CD4-positive, alpha-beta T cell (primary cell): ENCODE data around the gene C1QTNF9B. TPM values are rescaled to one million over a fixed set of nuclear protein-coding genes. Genes with fewer than 3 reads are reported as not detected.
"Not testable (repeated sequence)": the region's sequence is repeated elsewhere in the genome, so short reads cannot be mapped to it uniquely, and the experiment has no call there.

ENCODE experiments used
- ATAC-seq: fragments of 200-7000 bp; cut with Tn5 transposase; one replicate; pipeline ENCODE4 v1.10.0; 2022; ENCODE audit warnings: mild to moderate bottlenecking; ENCODE audit not compliant: poor library complexity
- CTCF ChIA-PET: fragments of 350-600 bp; sonication (Branson Sonifier 250); formaldehyde crosslinking; loops from one replicate; lab custom pipeline; 2021; ENCODE audit warnings: antibody characterized with exemption, inconsistent platforms; lab: Charles Lee
- POLR2A ChIA-PET: fragments of 350-600 bp; sonication (Branson Sonifier 250); formaldehyde crosslinking; loops from one replicate; lab custom pipeline; 2021; ENCODE audit warnings: antibody characterized with exemption, inconsistent platforms; lab: Charles Lee
- DNase-seq, 14 experiments: peaks; one replicate each; pipeline ENCODE4 v3.0.0-alpha.2; 2013 to 2020; ENCODE audit warnings: mixed read lengths in 2 of 14
- H3K27ac ChIP-seq, 2 donors: one replicate each; pipeline versions ENCODE4 v1.5.1 to v1.7.0; 2013; ENCODE audit warnings: low read length in 2 of 2, low read depth in 1 of 2, mild to moderate bottlenecking in 1 of 2
- H3K27me3 ChIP-seq, 2 experiments: 1 replicate in 1 of 2; 2 replicates in 1 of 2; pipeline versions ENCODE4 v1.6.1 to v1.7.0; 2013; ENCODE audit warnings: low read length in 2 of 2, control low read depth in 1 of 2, mild to moderate bottlenecking in 1 of 2, moderate library complexity in 1 of 2; ENCODE audit not compliant: insufficient read depth in 2 of 2, control insufficient read depth in 1 of 2
- H3K36me3 ChIP-seq: one replicate; pipeline ENCODE4 v1.6.1; 2013; ENCODE audit warnings: low read length, control low read depth; ENCODE audit not compliant: insufficient read depth
- H3K4me1 ChIP-seq: one replicate; pipeline ENCODE4 v1.6.1; 2013; ENCODE audit warnings: low read length, control low read depth; ENCODE audit not compliant: insufficient read depth
- H3K4me3 ChIP-seq: one replicate; pipeline ENCODE4 v1.5.1; 2013; ENCODE audit warnings: mild to moderate bottlenecking, low read length, moderate library complexity
- H3K9me3 ChIP-seq, 2 experiments: 1 replicate in 1 of 2; 2 replicates in 1 of 2; pipeline versions ENCODE4 v1.6.1 to v1.7.0; 2013; ENCODE audit warnings: low read length in 2 of 2, mild to moderate bottlenecking in 2 of 2, control low read depth in 1 of 2, moderate library complexity in 1 of 2; ENCODE audit not compliant: control insufficient read depth in 1 of 2, insufficient read depth in 1 of 2
- H3K27ac Mint-ChIP-seq: one replicate; pipeline ENCODE4 v1.8.0; 2020; ENCODE audit warnings: mixed read lengths
- H3K27me3 Mint-ChIP-seq: one replicate; pipeline ENCODE4 v1.8.0; 2021; ENCODE audit warnings: mixed read lengths
- H3K36me3 Mint-ChIP-seq: one replicate; pipeline ENCODE4 v1.8.0; 2021; ENCODE audit warnings: low read depth, mixed read lengths
- H3K4me1 Mint-ChIP-seq: one replicate; pipeline ENCODE4 v1.8.0; 2021; ENCODE audit warnings: low read depth, mixed read lengths
- H3K4me3 Mint-ChIP-seq: one replicate; pipeline ENCODE4 v1.8.0; 2020; ENCODE audit warnings: mild to moderate bottlenecking, mixed read lengths
- H3K9me3 Mint-ChIP-seq: one replicate; pipeline ENCODE4 v1.8.0; 2020; ENCODE audit warnings: mixed read lengths
- intact Hi-C, 2 experiments: fragments of 100-400 bp; cut with DNase I in 1 of 2; cut with micrococcal nuclease in 1 of 2; formaldehyde crosslinking; loops; one replicate each; pipeline versions ENCODE4 v1.15.1 to v1.9.0; 2023 to 2025; cut with DNase I, micrococcal nuclease
- total RNA-seq, 174 experiments: library from RNA in 2 of 174; stranded (reverse) in 2 of 174; gene quantifications; one replicate each; pipeline ENCODE4 v1.2.3 and lab custom pipeline; 2021 to 2026
- TF ChIP-seq, protein P1 (sequence below): fragments of 200-600 bp; IDR thresholded peaks from one replicate; pipeline ENCODE4 v1.8.0; 2022; ENCODE audit warnings: antibody characterized with exemption, mild to moderate bottlenecking

Gene C1QTNF9B
- total RNA-seq, 2 experiments from 2014 or later, result not detected

DNA sequence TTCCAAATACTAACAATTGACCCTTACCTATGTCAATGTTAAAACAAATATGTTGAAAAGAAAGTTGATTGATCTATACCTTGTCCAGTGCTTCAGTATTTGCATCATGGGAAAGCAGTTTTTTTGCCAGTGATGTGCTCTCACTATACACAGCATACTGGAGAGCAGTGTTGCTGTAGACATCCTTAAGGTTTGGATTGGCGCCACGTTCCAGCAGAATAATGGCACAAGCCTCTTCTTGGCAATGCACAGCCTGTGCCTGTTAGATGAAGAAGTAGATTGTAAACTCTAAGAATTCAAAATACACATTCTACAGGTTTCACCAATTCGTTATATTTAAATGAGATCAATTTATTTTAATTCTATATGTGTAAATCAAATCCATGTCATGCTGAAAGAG is 43.9 kb upstream of the C1QTNF9B start:
- Mint-ChIP-seq H3K9me3 (peaks cover 7% of the 10 kb centered on the region), H3K36me3 (no peaks in the 10 kb centered on the region), H3K4me3 (no peak overlapping the region), H3K27me3 (peaks cover 45% of the 10 kb centered on the region), H3K27ac (no peak overlapping the region), H3K4me1 (no peaks in the 10 kb centered on the region)
- ChIA-PET CTCF (no interaction called here), POLR2A (no interaction called here)
- H3K4me1 ChIP-seq, result no peaks in the 10 kb centered on the region
- no peak for DNase-seq
- TF ChIP-seq, protein P1, sequence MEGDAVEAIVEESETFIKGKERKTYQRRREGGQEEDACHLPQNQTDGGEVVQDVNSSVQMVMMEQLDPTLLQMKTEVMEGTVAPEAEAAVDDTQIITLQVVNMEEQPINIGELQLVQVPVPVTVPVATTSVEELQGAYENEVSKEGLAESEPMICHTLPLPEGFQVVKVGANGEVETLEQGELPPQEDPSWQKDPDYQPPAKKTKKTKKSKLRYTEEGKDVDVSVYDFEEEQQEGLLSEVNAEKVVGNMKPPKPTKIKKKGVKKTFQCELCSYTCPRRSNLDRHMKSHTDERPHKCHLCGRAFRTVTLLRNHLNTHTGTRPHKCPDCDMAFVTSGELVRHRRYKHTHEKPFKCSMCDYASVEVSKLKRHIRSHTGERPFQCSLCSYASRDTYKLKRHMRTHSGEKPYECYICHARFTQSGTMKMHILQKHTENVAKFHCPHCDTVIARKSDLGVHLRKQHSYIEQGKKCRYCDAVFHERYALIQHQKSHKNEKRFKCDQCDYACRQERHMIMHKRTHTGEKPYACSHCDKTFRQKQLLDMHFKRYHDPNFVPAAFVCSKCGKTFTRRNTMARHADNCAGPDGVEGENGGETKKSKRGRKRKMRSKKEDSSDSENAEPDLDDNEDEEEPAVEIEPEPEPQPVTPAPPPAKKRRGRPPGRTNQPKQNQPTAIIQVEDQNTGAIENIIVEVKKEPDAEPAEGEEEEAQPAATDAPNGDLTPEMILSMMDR, result no peak
- H3K36me3 ChIP-seq, result no peaks in the 10 kb centered on the region
- no peak overlapping the region for H3K4me3 ChIP-seq
- no peak for ATAC-seq
- H3K27ac ChIP-seq, result no peak overlapping the region
- H3K9me3 ChIP-seq, result peaks cover 0 to 4% of the 10 kb centered on the region in 2 experiments
- peaks cover under 1 to 11% of the 10 kb centered on the region in 2 experiments for H3K27me3 ChIP-seq
- intact Hi-C loops, result no loop called here

DNA sequence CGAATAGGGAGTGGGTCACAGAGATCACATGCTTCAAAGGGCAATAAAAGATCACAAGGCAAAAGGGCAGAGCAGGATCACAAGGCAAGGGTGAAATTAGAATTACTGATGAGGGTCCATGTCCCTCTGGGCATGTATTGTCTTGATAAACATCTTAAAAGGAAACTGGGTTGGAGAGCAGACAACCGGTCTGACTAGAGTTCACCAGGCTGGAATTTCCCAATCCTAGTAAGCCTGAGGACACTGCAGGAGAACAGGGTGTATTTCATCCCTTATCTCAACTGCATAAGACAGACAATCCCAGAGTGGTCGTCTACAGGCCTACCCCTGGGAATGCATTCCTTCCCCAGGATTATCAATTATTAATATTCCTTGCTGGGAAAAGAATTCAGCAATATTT is 42.4 kb upstream of the C1QTNF9B start:
- intact Hi-C loops, DNase-seq, H3K4me3 Mint-ChIP-seq, H3K4me3 ChIP-seq, H3K27ac Mint-ChIP-seq, POLR2A ChIA-PET, H3K36me3 ChIP-seq, H3K4me1 Mint-ChIP-seq, ATAC-seq, H3K4me1 ChIP-seq, H3K9me3 ChIP-seq, CTCF ChIA-PET, H3K27ac ChIP-seq, H3K36me3 Mint-ChIP-seq, H3K9me3 Mint-ChIP-seq: not testable (repeated sequence)
- peaks cover 5 to 23% of the 10 kb centered on the region in 2 experiments for H3K27me3 ChIP-seq
- peaks cover 51% of the 10 kb centered on the region for H3K27me3 Mint-ChIP-seq

DNA sequence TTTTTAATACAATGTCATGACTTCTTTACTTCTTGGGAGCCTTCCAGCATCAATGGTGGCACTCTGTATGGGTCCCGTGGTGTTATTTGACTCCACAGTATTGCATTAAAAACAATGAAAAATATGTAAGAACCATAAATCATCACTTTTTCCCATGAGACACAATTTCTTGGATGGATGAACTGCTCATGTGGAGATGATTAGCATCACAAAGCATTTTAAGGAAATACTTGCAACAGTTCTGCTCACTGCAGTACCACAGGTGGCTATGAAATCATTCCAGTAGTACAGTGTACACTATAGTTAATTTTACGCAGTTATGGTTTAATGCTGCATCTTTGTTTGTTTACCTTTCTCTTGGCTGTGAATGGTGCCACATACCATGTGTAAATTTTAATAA is 37.2 kb upstream of the C1QTNF9B start:
- TF ChIP-seq, protein P1, result no peak
- no peak for DNase-seq
- Mint-ChIP-seq H3K27ac (no peak overlapping the region), H3K4me3 (no peak overlapping the region), H3K4me1 (no peaks in the 10 kb centered on the region), H3K9me3 (peaks cover 7% of the 10 kb centered on the region), H3K36me3 (no peaks in the 10 kb centered on the region), H3K27me3 (peaks cover 58% of the 10 kb centered on the region)
- POLR2A ChIA-PET, result no interaction called here
- H3K4me3 ChIP-seq, result no peak overlapping the region
- no peaks in the 10 kb centered on the region for H3K4me1 ChIP-seq
- peaks cover 9 to 20% of the 10 kb centered on the region in 2 experiments for H3K27me3 ChIP-seq
- H3K9me3 ChIP-seq, result no peaks in the 10 kb centered on the region
- H3K27ac ChIP-seq, result no peak overlapping the region
- H3K36me3 ChIP-seq, result no peaks in the 10 kb centered on the region
- no peak for ATAC-seq
- intact Hi-C loops, result no loop called here
- CTCF ChIA-PET, result no interaction called here

DNA sequence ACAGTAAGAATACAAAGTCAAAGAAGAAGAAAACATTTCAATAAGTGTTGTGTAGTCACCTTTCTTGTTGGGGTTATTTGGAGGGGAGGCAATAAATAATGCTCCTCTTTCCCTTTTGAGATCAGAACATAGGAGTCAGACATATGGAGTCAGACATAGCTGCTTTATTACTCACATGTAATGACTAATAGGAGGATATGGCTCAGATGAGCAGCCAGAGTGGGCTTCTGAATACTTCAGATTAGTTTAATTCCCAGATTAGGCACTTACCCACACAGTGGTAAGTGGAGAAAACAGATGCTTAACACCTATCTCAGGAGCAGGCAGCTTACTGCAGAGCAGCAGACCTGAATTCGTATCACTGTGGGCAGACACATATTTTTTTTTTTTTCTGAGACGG is 31.7 kb upstream of the C1QTNF9B start:
- ChIA-PET POLR2A (no interaction called here), CTCF (no interaction called here)
- Mint-ChIP-seq H3K9me3 (no peaks in the 10 kb centered on the region), H3K27me3 (peaks cover 33% of the 10 kb centered on the region), H3K4me3 (no peak overlapping the region), H3K27ac (no peak overlapping the region), H3K4me1 (no peaks in the 10 kb centered on the region), H3K36me3 (no peaks in the 10 kb centered on the region)
- Histone ChIP-seq H3K9me3 (no peaks in the 10 kb centered on the region), H3K4me3 (no peak overlapping the region), H3K27me3 (peaks cover 0 to 4% of the 10 kb centered on the region in 2 experiments), H3K4me1 (no peaks in the 10 kb centered on the region), H3K27ac (no peak overlapping the region), H3K36me3 (no peaks in the 10 kb centered on the region)
- DNase-seq (no peak), ATAC-seq (no peak)
- intact Hi-C loops, result no loop called here
- TF ChIP-seq, protein P1, result no peak
